SK-N-SH treated with all-trans-retinoic acid at 6 μM for 48 hours (cell line): ENCODE results near the gene ZNF543.
"Not testable (repeated sequence)": the region's sequence is repeated elsewhere in the genome, so short reads cannot be mapped to it uniquely, and the experiment has no call there.

Experiments used
- ATAC-seq: fragments of 200-7000 bp; cut with Tn5 transposase; 3 replicates; pipeline ENCODE4 v1.9.1; 2020; ENCODE audit warnings: mild to moderate bottlenecking, moderate library complexity
- BACH2 ChIP-seq: fragments of 250-450 bp; sonication (Bioruptor Pico); IDR thresholded peaks from 2 replicates; pipeline ENCODE4 v1.9.0; 2021; ENCODE audit warnings: mild to moderate bottlenecking, borderline replicate concordance
- CSDC2 ChIP-seq: fragments of 250-450 bp; sonication (Bioruptor Pico); IDR thresholded peaks from 2 replicates; pipeline ENCODE4 v1.5.0; 2020; ENCODE audit warnings: mild to moderate bottlenecking, moderate library complexity
- ESRRG ChIP-seq: fragments of 250-450 bp; sonication (Bioruptor Pico); IDR thresholded peaks from 2 replicates; pipeline ENCODE4 v1.6.1; 2021; ENCODE audit warnings: mild to moderate bottlenecking
- GLIS3 ChIP-seq: fragments of 250-450 bp; sonication (Bioruptor Pico); IDR thresholded peaks from 2 replicates; pipeline ENCODE4 v1.5.0; 2020; ENCODE audit warnings: mild to moderate bottlenecking, moderate library complexity
- ISL1 ChIP-seq: fragments of 250-450 bp; sonication (Bioruptor Pico); IDR thresholded peaks from 2 replicates; pipeline ENCODE4 v2.1.2; 2022; ENCODE audit warnings: mild to moderate bottlenecking, moderate library complexity
- OSR1 ChIP-seq: fragments of 250-450 bp; sonication (Bioruptor Pico); IDR thresholded peaks from 2 replicates; pipeline ENCODE4 v1.8.0; 2022; ENCODE audit warnings: moderate library complexity, mild to moderate bottlenecking, inconsistent platforms
- PPARA ChIP-seq: fragments of 250-450 bp; sonication (Bioruptor Pico); IDR thresholded peaks from 2 replicates; pipeline ENCODE4 v1.5.0; 2020; ENCODE audit warnings: mild to moderate bottlenecking, borderline replicate concordance
- TCF4 ChIP-seq: fragments of 250-450 bp; sonication (Bioruptor Pico); IDR thresholded peaks from 2 replicates; pipeline ENCODE4 v1.8.0; 2021; ENCODE audit warnings: mild to moderate bottlenecking, moderate library complexity, borderline replicate concordance
- TOX ChIP-seq: fragments of 250-450 bp; sonication (Bioruptor Pico); IDR thresholded peaks from 2 replicates; pipeline ENCODE4 v1.8.0; 2021; ENCODE audit warnings: mild to moderate bottlenecking, moderate library complexity, borderline replicate concordance
- ZFP3 ChIP-seq: fragments of 250-450 bp; sonication (Bioruptor Pico); IDR thresholded peaks from 2 replicates; pipeline ENCODE4 v1.5.0; 2020; ENCODE audit warnings: mild to moderate bottlenecking, moderate library complexity
- ZNF565 ChIP-seq: fragments of 450-650 bp; formaldehyde crosslinking; conservative IDR thresholded peaks from 2 replicates; pipeline ENCODE4 v1.5.0; 2020; ENCODE audit warnings: low read depth, mild to moderate bottlenecking, moderate library complexity
- ZNF70 ChIP-seq: fragments of 450-650 bp; formaldehyde crosslinking; IDR thresholded peaks from 2 replicates; pipeline ENCODE4 v1.5.0; 2020; ENCODE audit warnings: mild to moderate bottlenecking, moderate library complexity
- TF ChIP-seq, protein P1 (sequence below): fragments of 250-450 bp; sonication (Bioruptor Pico); IDR thresholded peaks from 2 replicates; pipeline ENCODE4 v1.8.0; 2021; ENCODE audit warnings: low read depth, mild to moderate bottlenecking, moderate library complexity, borderline replicate concordance
- TF ChIP-seq, protein P2 (sequence below): fragments of 250-450 bp; sonication (Bioruptor Pico); IDR thresholded peaks from 2 replicates; pipeline ENCODE4 v1.5.1; 2020; ENCODE audit warnings: low read depth, mild to moderate bottlenecking, moderate library complexity

Gene ZNF543

DNA sequence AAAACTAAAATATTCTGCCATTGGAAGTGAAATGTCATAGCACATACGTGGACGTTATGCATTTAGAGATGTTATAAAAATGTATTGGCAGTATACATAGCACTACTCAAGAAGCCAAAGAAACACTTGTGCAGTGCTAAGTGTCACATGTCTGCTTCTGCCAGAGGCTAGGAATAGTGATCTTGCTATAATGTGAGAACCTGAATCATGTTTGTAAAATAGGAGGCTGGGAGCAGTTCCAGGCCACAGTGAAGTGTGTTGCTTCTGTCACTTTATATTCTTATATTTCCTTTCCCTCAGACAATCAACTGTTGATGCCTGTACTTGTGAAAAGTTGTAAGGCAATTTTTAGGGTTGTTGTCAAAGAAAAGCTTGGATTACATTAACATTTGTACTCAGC lies 46.5 kb downstream of the ZNF543 start:
- no peak for TF ChIP-seq TOX (CRISPR knock-in tag)

DNA sequence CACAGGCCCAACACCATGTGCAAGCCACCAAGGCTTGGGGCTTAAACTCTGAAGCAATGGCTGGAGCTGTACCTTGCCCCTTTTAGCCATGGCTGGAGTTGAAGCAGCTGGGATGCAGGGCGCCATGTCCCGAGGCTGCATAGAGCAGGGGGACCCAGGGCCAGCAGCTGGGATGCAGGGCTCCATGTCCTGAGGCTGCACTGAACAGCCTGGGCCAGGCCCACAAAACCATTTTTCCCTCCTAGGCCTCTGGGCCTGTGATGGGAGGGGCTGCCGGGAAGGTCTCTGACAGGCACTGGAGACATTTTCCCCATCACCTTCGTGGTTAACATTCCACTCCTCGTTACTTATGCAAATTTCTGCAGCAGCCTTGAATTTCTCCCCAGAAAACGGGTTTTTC lies 53.9 kb downstream of the ZNF543 start:
- TF ChIP-seq ZFP3 (CRISPR knock-in tag): no peak
- TF ChIP-seq ZNF565 (CRISPR knock-in tag): no peak
- TF ChIP-seq, protein P1, sequence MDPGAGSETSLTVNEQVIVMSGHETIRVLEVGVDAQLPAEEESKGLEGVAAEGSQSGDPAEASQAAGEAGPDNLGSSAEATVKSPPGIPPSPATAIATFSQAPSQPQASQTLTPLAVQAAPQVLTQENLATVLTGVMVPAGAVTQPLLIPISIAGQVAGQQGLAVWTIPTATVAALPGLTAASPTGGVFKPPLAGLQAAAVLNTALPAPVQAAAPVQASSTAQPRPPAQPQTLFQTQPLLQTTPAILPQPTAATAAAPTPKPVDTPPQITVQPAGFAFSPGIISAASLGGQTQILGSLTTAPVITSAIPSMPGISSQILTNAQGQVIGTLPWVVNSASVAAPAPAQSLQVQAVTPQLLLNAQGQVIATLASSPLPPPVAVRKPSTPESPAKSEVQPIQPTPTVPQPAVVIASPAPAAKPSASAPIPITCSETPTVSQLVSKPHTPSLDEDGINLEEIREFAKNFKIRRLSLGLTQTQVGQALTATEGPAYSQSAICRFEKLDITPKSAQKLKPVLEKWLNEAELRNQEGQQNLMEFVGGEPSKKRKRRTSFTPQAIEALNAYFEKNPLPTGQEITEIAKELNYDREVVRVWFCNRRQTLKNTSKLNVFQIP (CRISPR knock-in tag): no peak
- TF ChIP-seq ESRRG: no peak
- ATAC-seq: no peak

More for the DNA sequence above, 46.5 kb downstream of the ZNF543 start:
- no peak for ATAC-seq

DNA sequence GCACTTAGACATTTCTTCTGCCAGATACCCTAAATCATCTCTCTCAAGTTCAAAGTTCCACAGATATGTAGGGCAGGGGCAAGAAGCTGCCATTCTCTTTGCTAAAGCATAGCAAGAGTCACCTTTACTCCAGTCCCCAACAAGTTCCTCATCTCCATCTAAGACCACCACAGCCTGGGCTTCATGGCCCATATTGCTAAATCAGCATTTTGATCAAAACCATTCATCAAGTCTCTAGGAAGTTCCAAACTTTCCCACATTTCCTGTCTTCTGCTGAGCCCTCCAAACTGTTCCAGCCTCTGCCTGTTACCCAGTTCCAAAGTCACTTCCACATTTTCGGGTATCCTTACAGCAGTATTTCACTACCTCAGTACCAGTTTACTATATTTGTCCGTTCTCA lies 54.4 kb downstream of the ZNF543 start:
- ATAC-seq: not testable (repeated sequence)

DNA sequence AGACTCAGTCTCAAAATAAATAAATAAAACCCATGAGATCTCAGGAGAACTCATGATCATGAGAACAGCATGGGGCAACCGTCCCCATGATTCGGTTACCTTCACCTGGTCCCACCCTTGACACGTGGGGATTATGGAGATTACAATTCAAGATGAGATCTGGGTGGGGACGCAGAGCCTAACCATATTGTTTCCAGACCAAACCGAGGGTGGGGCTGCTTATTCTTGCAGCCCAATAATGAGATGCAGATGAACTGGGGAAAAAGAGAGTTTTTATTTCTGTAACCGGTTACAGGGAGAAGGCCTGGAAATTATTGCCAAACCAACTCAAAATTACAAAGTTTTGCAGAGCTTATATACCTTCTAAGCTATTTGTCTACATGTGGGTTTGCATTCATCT lies 55.9 kb downstream of the ZNF543 start:
- TF ChIP-seq PPARA (CRISPR knock-in tag) (no peak), BACH2 (CRISPR knock-in tag) (no peak), ZNF70 (no peak), ISL1 (CRISPR knock-in tag) (no peak), CSDC2 (no peak), GLIS3 (CRISPR knock-in tag) (no peak), ZFP3 (CRISPR knock-in tag) (no peak), OSR1 (CRISPR knock-in tag) (no peak), TCF4 (no peak)
- TF ChIP-seq, protein P2, sequence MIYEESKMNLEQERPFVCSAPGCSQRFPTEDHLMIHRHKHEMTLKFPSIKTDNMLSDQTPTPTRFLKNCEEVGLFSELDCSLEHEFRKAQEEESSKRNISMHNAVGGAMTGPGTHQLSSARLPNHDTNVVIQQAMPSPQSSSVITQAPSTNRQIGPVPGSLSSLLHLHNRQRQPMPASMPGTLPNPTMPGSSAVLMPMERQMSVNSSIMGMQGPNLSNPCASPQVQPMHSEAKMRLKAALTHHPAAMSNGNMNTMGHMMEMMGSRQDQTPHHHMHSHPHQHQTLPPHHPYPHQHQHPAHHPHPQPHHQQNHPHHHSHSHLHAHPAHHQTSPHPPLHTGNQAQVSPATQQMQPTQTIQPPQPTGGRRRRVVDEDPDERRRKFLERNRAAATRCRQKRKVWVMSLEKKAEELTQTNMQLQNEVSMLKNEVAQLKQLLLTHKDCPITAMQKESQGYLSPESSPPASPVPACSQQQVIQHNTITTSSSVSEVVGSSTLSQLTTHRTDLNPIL (CRISPR knock-in tag): no peak
- TF ChIP-seq, all 23 proteins: peak for 0
- ATAC-seq: no peak

DNA sequence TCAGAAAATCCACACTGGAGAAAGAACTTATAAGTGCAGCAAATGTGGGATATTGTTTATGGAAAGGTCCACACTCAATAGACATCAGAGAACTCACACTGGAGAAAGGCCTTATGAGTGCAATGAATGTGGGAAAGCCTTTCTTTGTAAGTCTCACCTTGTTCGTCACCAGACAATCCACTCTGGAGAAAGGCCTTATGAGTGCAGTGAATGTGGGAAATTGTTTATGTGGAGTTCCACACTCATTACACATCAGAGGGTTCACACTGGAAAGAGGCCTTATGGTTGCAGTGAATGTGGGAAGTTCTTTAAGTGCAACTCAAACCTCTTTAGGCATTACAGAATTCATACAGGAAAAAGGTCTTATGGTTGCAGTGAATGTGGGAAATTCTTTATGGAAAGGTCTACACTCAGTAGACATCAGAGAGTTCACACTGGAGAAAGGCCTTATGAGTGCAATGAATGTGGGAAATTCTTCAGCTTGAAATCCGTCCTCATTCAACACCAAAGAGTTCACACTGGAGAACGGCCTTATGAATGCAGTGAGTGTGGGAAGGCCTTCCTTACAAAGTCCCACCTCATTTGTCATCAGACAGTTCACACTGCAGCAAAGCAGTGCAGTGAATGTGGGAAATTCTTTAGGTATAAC lies 57.4 kb downstream of the ZNF543 start:
- TF ChIP-seq ZFP3 (CRISPR knock-in tag) (no peak), ESRRG (no peak)
- TF ChIP-seq, all 23 proteins: peak for 0
- no peak for ATAC-seq
